NOMO-1 treated with DMSO at 0.1 percent for 48 hours (cell line): ENCODE results near the gene B2M.
"Not testable (repeated sequence)": the region's sequence is repeated elsewhere in the genome, so short reads cannot be mapped to it uniquely, and the experiment has no call there.

ENCODE experiments used
- DNase-seq: peaks from one replicate; lab custom pipeline; 2025; ENCODE audit not compliant: unreplicated experiment; lab: John Stamatoyannopoulos, UW

Gene B2M

GRCh38 chr15:44711096-44711742 is at the start of gene B2M, which contains the start of gene PATL2:
Gene B2M (plus strand): TSS chr15:44711517. CDS start chr15:44711547, 30 bp downstream.
Gene PATL2 (minus strand): TSS chr15:44711323. CDS start chr15:44676490, 34,833 bp downstream.
- DNase-seq, result peak; percentile 96

GRCh38 chr15:44661576-44661975 is 49.7 kb upstream of the B2M start:
- DNase-seq, result peak; percentile 11

- DNase-seq, result peak; percentile 62
Measured at GRCh38 chr15:44662478-44663409, 48.6 kb upstream of the B2M start.

- peak; percentile 98 for DNase-seq
Measured at GRCh38 chr15:44663410-44664308, 47.7 kb upstream of the B2M start, which contains the start of gene SPG11. Gene SPG11 (minus strand): TSS chr15:44663662. CDS start chr15:44663647, 15 bp downstream.

- DNase-seq, result peak; percentile 51
Measured at GRCh38 chr15:44666210-44667038, 44.9 kb upstream of the B2M start.

- DNase-seq, result no peak
Measured at GRCh38 chr15:44667039-44667360, 44.3 kb upstream of the B2M start.

- no peak for DNase-seq
Measured at GRCh38 chr15:44668921-44669320, 42.4 kb upstream of the B2M start.

- DNase-seq, result no peak
Measured at GRCh38 chr15:44670087-44670950, 41.0 kb upstream of the B2M start.

GRCh38 chr15:44673639-44674038 is 37.7 kb upstream of the B2M start:
- no peak for DNase-seq

GRCh38 chr15:44675911-44676310 is 35.4 kb upstream of the B2M start:
- no peak for DNase-seq

- DNase-seq, result no peak
Measured at GRCh38 chr15:44676676-44677075, 34.6 kb upstream of the B2M start.

- peak; percentile 25 for DNase-seq
Measured at GRCh38 chr15:44682211-44682610, 29.1 kb upstream of the B2M start.

- DNase-seq, result peak; percentile 8
Measured at GRCh38 chr15:44682809-44683682, 28.3 kb upstream of the B2M start.

GRCh38 chr15:44689318-44689717 is 22.0 kb upstream of the B2M start:
- DNase-seq, result not testable (repeated sequence)

GRCh38 chr15:44690245-44690644 is 21.1 kb upstream of the B2M start:
- not testable (repeated sequence) for DNase-seq

- no peak for DNase-seq
Measured at GRCh38 chr15:44692659-44693058, 18.7 kb upstream of the B2M start.

GRCh38 chr15:44694416-44694815 is 16.9 kb upstream of the B2M start:
- no peak for DNase-seq

- no peak for DNase-seq
Measured at GRCh38 chr15:44695294-44695693, 16.0 kb upstream of the B2M start.
